A673 (cell line): ENCODE measurements around the gene ECHS1. TPM values are rescaled to one million over a fixed set of nuclear protein-coding genes. Genes with fewer than 3 reads are reported as not detected.

Experiments
- BruUV-seq: library from RNA; stranded (reverse); fragments of 400-500 nt; replicated peaks from 2 replicates; lab custom pipeline; 2021; lab: Mats Ljungman, UMichigan
- CTCF ChIA-PET: fragments of 300-600 bp; sonication (Branson Sonifier 250); formaldehyde crosslinking; loops from one replicate; lab custom pipeline; 2022; ENCODE audit warnings: antibody characterized with exemption; lab: Charles Lee
- POLR2A ChIA-PET: fragments of 300-600 bp; sonication (Branson Sonifier 250); formaldehyde crosslinking; loops from one replicate; lab custom pipeline; 2022; ENCODE audit warnings: antibody characterized with exemption; ENCODE audit not compliant: low non-redundant PET; lab: Charles Lee
- DNase-seq: peaks from one replicate; pipeline ENCODE4 v3.0.0-alpha.2; 2015; ENCODE audit warnings: low spot score
- H3K27ac ChIP-seq: fragments of 200-600 bp; sonication (generic); 2 replicates; pipeline ENCODE4 v1.5.1; 2016; ENCODE audit warnings: mixed run types, low read depth, mild to moderate bottlenecking, mixed read lengths, antibody characterized with exemption, low read length; ENCODE audit not compliant: poor library complexity, severe bottlenecking
- H3K27me3 ChIP-seq: fragments of 200-600 bp; sonication (generic); replicated peaks from 2 replicates; pipeline ENCODE4 v1.6.1; 2017; ENCODE audit warnings: mixed run types, low read depth, mild to moderate bottlenecking, mixed read lengths, antibody characterized with exemption, low read length; ENCODE audit not compliant: insufficient read depth, poor library complexity
- H3K36me3 ChIP-seq: fragments of 200-600 bp; sonication (generic); 2 replicates; pipeline ENCODE4 v1.6.1; 2016; ENCODE audit warnings: mixed run types, mild to moderate bottlenecking, mixed read lengths, antibody characterized with exemption, low read length; ENCODE audit not compliant: insufficient read depth, poor library complexity, severe bottlenecking
- H3K4me1 ChIP-seq: fragments of 200-600 bp; sonication (generic); 2 replicates; pipeline ENCODE4 v1.6.1; 2017; ENCODE audit warnings: mixed run types, mild to moderate bottlenecking, mixed read lengths, antibody characterized with exemption, low read length; ENCODE audit not compliant: insufficient read depth, poor library complexity, severe bottlenecking
- H3K4me3 ChIP-seq: fragments of 200-600 bp; sonication (generic); 2 replicates; pipeline ENCODE4 v1.5.1; 2016; ENCODE audit warnings: low read depth, mixed run types, mild to moderate bottlenecking, mixed read lengths, low read length; ENCODE audit not compliant: poor library complexity, severe bottlenecking
- H3K9me3 ChIP-seq: fragments of 200-600 bp; sonication (generic); 2 replicates; pipeline ENCODE4 v1.6.1; 2016; ENCODE audit warnings: mixed run types, low read depth, mild to moderate bottlenecking, mixed read lengths, antibody characterized with exemption, low read length; ENCODE audit not compliant: poor library complexity, severe bottlenecking
- EZH2 ChIP-seq: fragments of 200-600 bp; sonication (generic); IDR thresholded peaks from 2 replicates; pipeline ENCODE4 v1.6.1; 2017; ENCODE audit warnings: borderline replicate concordance, low read depth, mild to moderate bottlenecking, mixed read lengths, antibody characterized with exemption, low read length; ENCODE audit not compliant: poor library complexity, severe bottlenecking
- intact Hi-C: fragments of 100-400 bp; cut with micrococcal nuclease; formaldehyde crosslinking; loops from one replicate; pipeline ENCODE4 v1.10.0; 2022; ENCODE audit not compliant: unreplicated experiment
- total RNA-seq: library from RNA; stranded (reverse); gene quantifications from 2 replicates; pipeline ENCODE4 v1.2.3, GENCODE V29; 2021
- TF ChIP-seq, protein P1 (sequence below): fragments of 300-800, 200-600 bp; sonication (generic); conservative IDR thresholded peaks from 2 replicates; pipeline ENCODE4 v1.5.1; 2017; ENCODE audit warnings: low read depth, mild to moderate bottlenecking, antibody characterized with exemption, low read length, moderate library complexity, mixed read lengths

Gene ECHS1
- total RNA-seq, 1 experiment from 2014 or later: 96.3 TPM

DNA sequence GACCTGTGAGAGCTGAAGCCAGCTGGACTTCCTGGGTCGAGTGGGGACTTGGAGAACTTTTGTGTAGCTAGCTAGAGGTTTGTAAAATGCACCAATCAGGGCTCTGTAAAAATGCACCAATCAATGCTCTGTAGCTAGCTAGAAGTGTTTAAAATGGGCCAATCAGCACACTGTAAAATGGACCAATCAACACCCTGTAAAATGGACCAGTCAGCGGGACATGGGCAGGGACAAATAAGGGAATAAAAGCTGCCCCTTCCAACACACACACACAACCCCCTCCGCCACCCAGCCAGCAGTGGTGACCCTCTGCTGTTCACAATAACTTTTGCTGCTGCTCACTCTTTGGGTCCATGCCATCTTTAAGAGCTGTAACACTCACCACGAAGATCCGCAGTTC, 57.3 kb downstream of the ECHS1 start:
- Histone ChIP-seq H3K4me1 (no peaks in the 10 kb centered on the region), H3K27ac (no peak overlapping the region), H3K4me3 (no peak overlapping the region), H3K36me3 (peaks cover 5% of the 10 kb centered on the region), H3K27me3 (no peaks in the 10 kb centered on the region), H3K9me3 (no peaks in the 10 kb centered on the region)
- TF ChIP-seq, protein P1, sequence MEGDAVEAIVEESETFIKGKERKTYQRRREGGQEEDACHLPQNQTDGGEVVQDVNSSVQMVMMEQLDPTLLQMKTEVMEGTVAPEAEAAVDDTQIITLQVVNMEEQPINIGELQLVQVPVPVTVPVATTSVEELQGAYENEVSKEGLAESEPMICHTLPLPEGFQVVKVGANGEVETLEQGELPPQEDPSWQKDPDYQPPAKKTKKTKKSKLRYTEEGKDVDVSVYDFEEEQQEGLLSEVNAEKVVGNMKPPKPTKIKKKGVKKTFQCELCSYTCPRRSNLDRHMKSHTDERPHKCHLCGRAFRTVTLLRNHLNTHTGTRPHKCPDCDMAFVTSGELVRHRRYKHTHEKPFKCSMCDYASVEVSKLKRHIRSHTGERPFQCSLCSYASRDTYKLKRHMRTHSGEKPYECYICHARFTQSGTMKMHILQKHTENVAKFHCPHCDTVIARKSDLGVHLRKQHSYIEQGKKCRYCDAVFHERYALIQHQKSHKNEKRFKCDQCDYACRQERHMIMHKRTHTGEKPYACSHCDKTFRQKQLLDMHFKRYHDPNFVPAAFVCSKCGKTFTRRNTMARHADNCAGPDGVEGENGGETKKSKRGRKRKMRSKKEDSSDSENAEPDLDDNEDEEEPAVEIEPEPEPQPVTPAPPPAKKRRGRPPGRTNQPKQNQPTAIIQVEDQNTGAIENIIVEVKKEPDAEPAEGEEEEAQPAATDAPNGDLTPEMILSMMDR: no peak
- TF ChIP-seq EZH2: no peak
- BruUV-seq: no TSS peak
- no peak for DNase-seq
- ChIA-PET POLR2A (no interaction called here), CTCF (interaction anchor here (0.7 kb wide), 1 partner anchor 14 kb away, joined by 3 read pairs; no protein-coding TSS in a partner anchor)
- intact Hi-C loops: no loop called here

DNA sequence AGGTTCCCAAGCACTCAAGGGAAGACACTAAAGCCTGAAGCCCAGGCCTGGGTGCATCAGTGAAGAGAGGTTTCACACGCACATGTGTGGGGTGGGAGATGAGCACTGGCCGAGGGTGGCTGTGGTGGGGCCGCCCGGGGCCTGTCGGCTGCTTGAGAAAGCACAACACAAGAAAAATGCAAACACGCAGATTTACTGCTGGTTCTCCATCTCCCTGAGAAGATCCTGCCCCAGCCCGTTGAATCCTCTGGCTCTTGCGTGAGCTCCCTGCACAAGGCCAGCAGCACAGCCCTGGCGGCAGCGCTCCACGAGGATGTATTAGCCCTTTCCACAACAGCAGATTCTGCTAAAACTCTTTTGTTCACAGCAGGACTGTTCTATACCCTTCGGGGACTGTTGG, 58.2 kb downstream of the ECHS1 start:
- Histone ChIP-seq H3K36me3 (peaks cover 13% of the 10 kb centered on the region), H3K27me3 (no peaks in the 10 kb centered on the region), H3K27ac (no peak overlapping the region), H3K4me1 (no peaks in the 10 kb centered on the region), H3K4me3 (no peak overlapping the region), H3K9me3 (no peaks in the 10 kb centered on the region)
- no peak for DNase-seq
- ChIA-PET POLR2A (no interaction called here), CTCF (no interaction called here)
- BruUV-seq: no TSS peak
- no peak for TF ChIP-seq EZH2
- TF ChIP-seq, protein P1: no peak
- intact Hi-C loops: no loop called here

DNA sequence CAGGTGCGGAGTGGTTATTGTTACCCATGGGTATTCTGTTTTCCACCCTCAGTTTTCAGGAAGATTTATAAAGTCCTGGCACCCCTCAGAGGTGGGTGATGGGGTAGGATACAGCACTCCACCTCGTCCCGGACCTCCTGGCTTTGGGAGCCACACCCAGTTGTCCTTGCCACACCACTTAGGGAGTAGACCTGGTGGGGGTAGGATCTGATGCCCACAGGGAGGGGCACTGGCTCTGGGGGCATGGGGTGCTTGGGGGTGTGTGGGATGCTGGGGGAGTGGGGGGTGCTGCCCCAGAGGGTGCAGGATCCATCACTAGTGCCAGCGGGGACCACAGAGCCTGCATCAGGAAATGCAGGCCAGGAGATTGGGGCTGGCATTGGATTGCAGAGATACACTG, 60.0 kb downstream of the ECHS1 start:
- no peak overlapping the region for H3K27ac ChIP-seq
- H3K36me3 ChIP-seq: peaks cover 14% of the 10 kb centered on the region
- no peaks in the 10 kb centered on the region for H3K9me3 ChIP-seq
- BruUV-seq: no TSS peak
- TF ChIP-seq EZH2: no peak
- POLR2A ChIA-PET: no interaction called here
- no peaks in the 10 kb centered on the region for H3K27me3 ChIP-seq
- no peak for DNase-seq
- CTCF ChIA-PET: no interaction called here
- intact Hi-C loops: no loop called here
- peaks cover 3% of the 10 kb centered on the region for H3K4me1 ChIP-seq
- H3K4me3 ChIP-seq: no peak overlapping the region

DNA sequence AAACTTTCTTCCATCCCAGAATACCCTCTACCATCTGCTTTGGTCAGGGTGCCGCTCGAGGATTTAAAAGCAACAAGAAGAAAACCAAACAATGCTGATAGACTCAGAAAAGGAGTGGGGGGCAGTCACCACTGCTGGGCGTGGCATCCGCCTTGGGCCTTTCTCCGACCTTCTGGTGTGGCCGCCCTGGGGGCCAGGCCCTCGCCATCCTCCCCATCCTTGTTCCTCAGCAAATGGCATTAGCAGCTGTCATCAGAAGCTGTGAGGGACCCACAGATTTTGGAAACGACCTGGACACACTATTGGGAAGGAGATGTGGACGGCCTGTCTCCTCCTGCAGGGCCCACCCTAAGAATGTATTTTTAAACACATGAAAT, 60.4 kb downstream of the ECHS1 start:
- no peak for DNase-seq
- TF ChIP-seq, protein P1: no peak
- TF ChIP-seq EZH2: no peak
- POLR2A ChIA-PET: no interaction called here

More for the DNA sequence above, 60.4 kb downstream of the ECHS1 start:
- BruUV-seq: no TSS peak
- H3K27me3 ChIP-seq: no peaks in the 10 kb centered on the region
- H3K4me1 ChIP-seq: peaks cover 3% of the 10 kb centered on the region
- no peak overlapping the region for H3K27ac ChIP-seq
- CTCF ChIA-PET: no interaction called here
- H3K9me3 ChIP-seq: no peaks in the 10 kb centered on the region
- H3K36me3 ChIP-seq: peaks cover 14% of the 10 kb centered on the region
- intact Hi-C loops: no loop called here
- H3K4me3 ChIP-seq: no peak overlapping the region
